ENCODE measurements around the gene IFRD1.
"Not testable (repeated sequence)": the region's sequence is repeated elsewhere in the genome, so short reads cannot be mapped to it uniquely, and the experiment has no call there.

Gene IFRD1

DNA sequence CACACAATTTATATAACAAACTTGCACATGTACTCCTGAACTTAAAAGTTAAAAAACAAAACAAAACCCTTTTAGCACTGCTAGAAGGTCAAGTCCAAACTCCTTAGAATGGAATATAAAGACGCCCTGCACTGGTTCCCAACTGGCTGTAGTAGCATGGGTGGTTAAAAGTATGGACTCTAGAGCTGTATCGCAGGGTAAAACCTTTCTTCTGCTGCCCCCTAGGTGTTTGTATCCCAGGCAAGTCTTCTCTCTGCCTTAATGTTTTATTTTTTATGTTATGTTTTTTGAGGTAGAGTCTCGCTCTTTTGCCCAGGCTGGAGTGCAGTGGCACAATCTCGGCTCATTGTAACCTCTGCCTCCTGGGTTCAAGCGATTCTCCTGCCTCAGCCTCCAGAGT is 65.7 kb downstream of the IFRD1 start:
- H3K4me3 ChIP-seq (ENCODE audit: low read length) = no peak overlapping the region
- no peak overlapping the region for H3K9ac ChIP-seq (ENCODE audit: low read length)
- H3K27me3 ChIP-seq (ENCODE audit: control insufficient read depth, insufficient read depth, low read length) = no peaks in the 10 kb centered on the region
- H3K4me1 ChIP-seq (ENCODE audit: control insufficient read depth, insufficient read depth, low read length) = no peaks in the 10 kb centered on the region
- H3K36me3 ChIP-seq (ENCODE audit: control insufficient read depth, insufficient read depth, low read length) = no peaks in the 10 kb centered on the region
- H3K27ac ChIP-seq (ENCODE audit: low read depth, low read length) = no peak overlapping the region

DNA sequence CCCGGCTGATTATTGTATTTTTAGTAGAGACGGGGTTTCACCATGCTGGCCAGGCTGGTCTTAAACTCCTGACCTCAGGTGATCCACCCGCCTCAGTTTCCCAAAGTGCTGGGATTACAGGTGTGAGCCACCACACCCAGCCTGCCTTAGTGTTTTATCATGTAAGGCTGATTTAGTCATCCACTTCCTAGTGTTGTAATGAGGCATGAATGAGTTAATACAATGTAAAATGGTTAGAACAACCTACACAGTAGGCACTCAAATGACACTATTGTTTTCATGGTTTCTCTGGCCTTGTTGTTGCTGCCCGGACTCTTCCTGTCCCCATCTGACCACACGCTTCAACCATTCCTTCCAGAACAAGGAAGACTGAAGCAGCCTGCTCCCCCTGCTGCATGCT is 66.2 kb downstream of the IFRD1 start:
- H3K9ac ChIP-seq (ENCODE audit: low read length); H3K4me3 ChIP-seq (ENCODE audit: low read length); H3K27me3 ChIP-seq (ENCODE audit: control insufficient read depth, insufficient read depth, low read length): not testable (repeated sequence)

GRCh38 chr7:112517487-112517886 is 67.2 kb downstream of the IFRD1 start:
- H3K27ac ChIP-seq (ENCODE audit: low read depth, low read length) = no peak overlapping the region
- no peaks in the 10 kb centered on the region for H3K36me3 ChIP-seq (ENCODE audit: control insufficient read depth, insufficient read depth, low read length)
- H3K27me3 ChIP-seq (ENCODE audit: control insufficient read depth, insufficient read depth, low read length) = no peaks in the 10 kb centered on the region
- no peaks in the 10 kb centered on the region for H3K4me1 ChIP-seq (ENCODE audit: control insufficient read depth, insufficient read depth, low read length)
- no peak overlapping the region for H3K4me3 ChIP-seq (ENCODE audit: low read length)
- H3K9ac ChIP-seq (ENCODE audit: low read length) = no peak overlapping the region

More for the DNA sequence above, 66.2 kb downstream of the IFRD1 start:
- not testable (repeated sequence) for H3K36me3 ChIP-seq (ENCODE audit: control insufficient read depth, insufficient read depth, low read length); H3K4me1 ChIP-seq (ENCODE audit: control insufficient read depth, insufficient read depth, low read length); H3K27ac ChIP-seq (ENCODE audit: low read depth, low read length)

DNA sequence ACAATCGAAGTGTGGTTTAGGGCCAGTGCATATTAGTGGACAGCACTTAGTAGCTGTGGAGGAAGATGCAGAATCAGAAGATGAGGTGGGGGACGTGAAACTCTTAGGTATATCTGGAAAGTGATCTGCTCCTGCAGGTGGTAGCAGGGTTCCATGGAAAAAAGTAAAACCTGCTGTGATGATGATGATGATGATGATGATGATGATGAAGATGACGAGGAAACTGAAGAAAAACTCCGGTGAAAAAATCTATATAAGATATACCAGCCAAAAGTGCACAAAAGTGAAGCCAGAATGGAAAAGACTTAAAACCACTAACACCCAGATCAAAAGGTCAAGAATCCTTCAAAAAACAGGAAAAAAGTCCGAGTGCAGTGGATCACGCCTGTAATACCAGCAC is 70.5 kb downstream of the IFRD1 start:
- no peak overlapping the region for H3K4me3 ChIP-seq (ENCODE audit: low read length)
- H3K36me3 ChIP-seq (ENCODE audit: control insufficient read depth, insufficient read depth, low read length) = no peaks in the 10 kb centered on the region
- no peaks in the 10 kb centered on the region for H3K4me1 ChIP-seq (ENCODE audit: control insufficient read depth, insufficient read depth, low read length)
- H3K27me3 ChIP-seq (ENCODE audit: control insufficient read depth, insufficient read depth, low read length) = no peaks in the 10 kb centered on the region
- no peak overlapping the region for H3K9ac ChIP-seq (ENCODE audit: low read length)
- no peak overlapping the region for H3K27ac ChIP-seq (ENCODE audit: low read depth, low read length)

GRCh38 chr7:112521942-112522341 is 71.7 kb downstream of the IFRD1 start:
- no peaks in the 10 kb centered on the region for H3K27me3 ChIP-seq (ENCODE audit: control insufficient read depth, insufficient read depth, low read length)
- H3K27ac ChIP-seq (ENCODE audit: low read depth, low read length) = no peak overlapping the region
- H3K36me3 ChIP-seq (ENCODE audit: control insufficient read depth, insufficient read depth, low read length) = no peaks in the 10 kb centered on the region
- H3K4me3 ChIP-seq (ENCODE audit: low read length) = no peak overlapping the region
- no peaks in the 10 kb centered on the region for H3K4me1 ChIP-seq (ENCODE audit: control insufficient read depth, insufficient read depth, low read length)
- no peak overlapping the region for H3K9ac ChIP-seq (ENCODE audit: low read length)

DNA sequence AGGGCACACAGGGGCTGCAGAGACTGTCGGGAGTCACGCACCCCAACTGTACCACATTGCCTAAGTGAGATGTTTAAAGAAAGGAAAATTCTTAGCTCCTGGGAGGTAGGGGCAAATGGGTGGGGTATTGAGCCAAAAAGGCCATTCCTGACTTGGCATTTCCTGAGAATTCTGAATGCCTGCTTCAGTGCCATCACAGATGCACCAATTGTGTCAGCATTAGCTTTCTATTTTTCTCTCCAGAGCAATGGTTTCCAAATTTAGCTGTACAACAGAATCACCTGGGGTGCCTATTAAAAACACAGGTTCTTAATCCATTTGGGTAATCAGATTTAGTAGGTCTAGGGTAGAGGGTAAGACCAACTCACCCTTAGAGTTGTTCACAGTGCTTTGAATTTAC is 73.6 kb downstream of the IFRD1 start:
- H3K9ac ChIP-seq (ENCODE audit: low read length) = no peak overlapping the region
- no peak overlapping the region for H3K4me3 ChIP-seq (ENCODE audit: low read length)
- no peaks in the 10 kb centered on the region for H3K4me1 ChIP-seq (ENCODE audit: control insufficient read depth, insufficient read depth, low read length)
- no peaks in the 10 kb centered on the region for H3K36me3 ChIP-seq (ENCODE audit: control insufficient read depth, insufficient read depth, low read length)
- no peaks in the 10 kb centered on the region for H3K27me3 ChIP-seq (ENCODE audit: control insufficient read depth, insufficient read depth, low read length)
- no peak overlapping the region for H3K27ac ChIP-seq (ENCODE audit: low read depth, low read length)

All from rectal smooth muscle tissue (tissue), 1 donor.